GM19463 (cell line): Measurements from ENCODE around the gene HERPUD1.

Experiments
- ATAC-seq: cut with Tn5 transposase; IDR thresholded peaks from one replicate; pipeline ENCODE4 v1.9.1; 2021; ENCODE audit warnings: mild to moderate bottlenecking, moderate library complexity; ENCODE audit not compliant: unreplicated experiment

The HERPUD1 gene

DNA sequence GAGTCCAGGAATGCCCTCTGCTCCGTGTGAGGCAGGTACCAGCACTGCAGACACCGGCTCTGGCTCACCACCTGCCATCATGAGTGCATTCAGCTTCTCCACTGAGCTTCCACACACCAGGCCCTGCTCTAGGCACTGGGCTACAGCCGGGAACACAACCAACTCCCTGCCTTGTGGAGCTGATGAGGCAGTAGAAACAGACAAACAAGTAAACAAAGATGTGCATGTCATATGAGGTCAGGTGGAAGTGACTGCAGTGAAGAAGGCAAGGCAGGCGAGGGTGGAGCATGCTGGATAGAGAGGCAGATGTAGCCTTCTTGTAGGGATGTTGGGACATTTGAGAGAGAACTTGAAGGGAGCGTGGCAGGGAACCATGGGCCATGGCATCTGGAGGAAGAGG is 62.4 kb downstream of the HERPUD1 start:
- ATAC-seq: no peak
